AG04449 (cell line): ENCODE data around the gene PROM1.
A peak's percentile ranks its signal among the peaks of the same experiment; 100 is the strongest.

Experiments
- CTCF ChIA-PET: fragments of 350-600 bp; formaldehyde crosslinking; extraction: SDS; loops from one replicate; lab custom pipeline; 2021; ENCODE audit warnings: antibody characterized with exemption; lab: Yijun Ruan, JAX
- POLR2A ChIA-PET: fragments of 400-600, 350-600 bp; formaldehyde crosslinking; extraction: SDS; loops from one replicate; lab custom pipeline; 2020; ENCODE audit warnings: antibody characterized with exemption, inconsistent platforms; lab: Yijun Ruan, JAX
- DNase-seq: peaks from one replicate; pipeline ENCODE4 v3.0.0-alpha.2; 2010; ENCODE audit warnings: low read depth, low spot score
- H3K4me3 ChIP-seq: 2 replicates; pipeline ENCODE4 v1.5.1; 2011; ENCODE audit warnings: low read depth, mild to moderate bottlenecking, control low read depth, low read length
- CTCF ChIP-seq: IDR thresholded peaks from one replicate; pipeline ENCODE4 v1.5.1; 2011; ENCODE audit warnings: mild to moderate bottlenecking, moderate library complexity, low read length, control low read depth, inconsistent platforms; ENCODE audit not compliant: insufficient read depth; ENCODE audit errors: missing control alignments

The PROM1 gene

GRCh38 chr4:16045687-16046086 is 38.1 kb downstream of the PROM1 start:
- POLR2A ChIA-PET, result no interaction called here
- DNase-seq, result no peak
- CTCF ChIA-PET, result interaction anchor here (0.6 to 1.8 kb wide), 3 partner anchors 15 to 18 kb away, joined by 3 to 5 read pairs (median 3); no protein-coding TSS in a partner anchor
- no peak overlapping the region for H3K4me3 ChIP-seq
- no peak for TF ChIP-seq CTCF

GRCh38 chr4:16043642-16044498 is 40.0 kb downstream of the PROM1 start:
- no peak overlapping the region for H3K4me3 ChIP-seq
- ChIA-PET POLR2A (no interaction called here), CTCF (interaction anchor here (0.8 kb wide), 1 partner anchor 221 kb away, joined by 3 read pairs; no protein-coding TSS in a partner anchor)
- no peak for TF ChIP-seq CTCF
- DNase-seq, result no peak

GRCh38 chr4:16039139-16039538 is 44.7 kb downstream of the PROM1 start:
- H3K4me3 ChIP-seq, result no peak overlapping the region
- POLR2A ChIA-PET, result no interaction called here
- no peak for DNase-seq
- CTCF ChIA-PET, result interaction anchor here (0.7 kb wide), 1 partner anchor 108 kb away, joined by 3 read pairs; no protein-coding TSS in a partner anchor
- TF ChIP-seq CTCF, result no peak

GRCh38 chr4:16037901-16038300 is 45.9 kb downstream of the PROM1 start:
- ChIA-PET CTCF (interaction anchor here (1.0 kb wide), 1 partner anchor 11 kb away, joined by 3 read pairs; no protein-coding TSS in a partner anchor), POLR2A (no interaction called here)
- no peak for TF ChIP-seq CTCF
- no peak overlapping the region for H3K4me3 ChIP-seq
- DNase-seq, result no peak

DNA sequence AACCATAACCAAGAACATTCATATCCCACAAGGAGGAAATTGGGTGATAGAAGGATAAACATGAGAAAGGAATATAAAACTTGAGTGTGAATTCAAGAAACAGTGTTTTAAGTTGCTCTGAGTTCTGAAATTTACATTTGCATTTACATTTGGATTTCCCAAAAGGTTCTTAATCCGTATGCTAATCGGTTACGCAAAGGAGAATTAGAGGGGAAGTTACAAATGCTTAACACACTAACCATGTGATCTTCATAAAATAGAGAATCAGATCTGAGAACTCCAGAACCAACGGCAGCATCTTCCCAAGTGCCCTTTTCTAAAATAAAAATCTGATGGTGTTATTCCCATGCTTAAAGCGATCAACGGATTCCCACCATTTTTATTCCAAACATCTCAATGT is 48.0 kb downstream of the PROM1 start:
- CTCF ChIA-PET, result no interaction called here
- no peak for TF ChIP-seq CTCF

GRCh38 chr4:16034010-16034748 is 49.6 kb downstream of the PROM1 start:
- CTCF ChIA-PET, result interaction anchor here (1.2 to 8.9 kb wide), 2 partner anchors 166 to 230 kb away, joined by 3 to 114 read pairs; no protein-coding TSS in a partner anchor
- POLR2A ChIA-PET, result no interaction called here
- H3K4me3 ChIP-seq, result no peak overlapping the region
- DNase-seq, result peak; percentile 65
- TF ChIP-seq CTCF, result no peak

More for the DNA sequence above, 48.0 kb downstream of the PROM1 start:
- DNase-seq, result no peak
- no peak overlapping the region for H3K4me3 ChIP-seq
- POLR2A ChIA-PET, result no interaction called here
